A673 (cell line): ENCODE measurements around the gene A1CF. TPM values are rescaled to one million over a fixed set of nuclear protein-coding genes. Genes with fewer than 3 reads are reported as not detected.

Source experiments
- BruUV-seq: library from RNA; stranded (reverse); fragments of 400-500 nt; replicated peaks from 2 replicates; lab custom pipeline; 2021; lab: Mats Ljungman, UMichigan
- CTCF ChIA-PET: fragments of 300-600 bp; sonication (Branson Sonifier 250); formaldehyde crosslinking; loops from one replicate; lab custom pipeline; 2022; ENCODE audit warnings: antibody characterized with exemption; lab: Charles Lee
- POLR2A ChIA-PET: fragments of 300-600 bp; sonication (Branson Sonifier 250); formaldehyde crosslinking; loops from one replicate; lab custom pipeline; 2022; ENCODE audit warnings: antibody characterized with exemption; ENCODE audit not compliant: low non-redundant PET; lab: Charles Lee
- DNase-seq: peaks from one replicate; pipeline ENCODE4 v3.0.0-alpha.2; 2015; ENCODE audit warnings: low spot score
- H3K27ac ChIP-seq: fragments of 200-600 bp; sonication (generic); 2 replicates; pipeline ENCODE4 v1.5.1; 2016; ENCODE audit warnings: mixed run types, low read depth, mild to moderate bottlenecking, mixed read lengths, antibody characterized with exemption, low read length; ENCODE audit not compliant: poor library complexity, severe bottlenecking
- H3K27me3 ChIP-seq: fragments of 200-600 bp; sonication (generic); replicated peaks from 2 replicates; pipeline ENCODE4 v1.6.1; 2017; ENCODE audit warnings: mixed run types, low read depth, mild to moderate bottlenecking, mixed read lengths, antibody characterized with exemption, low read length; ENCODE audit not compliant: insufficient read depth, poor library complexity
- H3K36me3 ChIP-seq: fragments of 200-600 bp; sonication (generic); 2 replicates; pipeline ENCODE4 v1.6.1; 2016; ENCODE audit warnings: mixed run types, mild to moderate bottlenecking, mixed read lengths, antibody characterized with exemption, low read length; ENCODE audit not compliant: insufficient read depth, poor library complexity, severe bottlenecking
- H3K4me1 ChIP-seq: fragments of 200-600 bp; sonication (generic); 2 replicates; pipeline ENCODE4 v1.6.1; 2017; ENCODE audit warnings: mixed run types, mild to moderate bottlenecking, mixed read lengths, antibody characterized with exemption, low read length; ENCODE audit not compliant: insufficient read depth, poor library complexity, severe bottlenecking
- H3K4me3 ChIP-seq: fragments of 200-600 bp; sonication (generic); 2 replicates; pipeline ENCODE4 v1.5.1; 2016; ENCODE audit warnings: low read depth, mixed run types, mild to moderate bottlenecking, mixed read lengths, low read length; ENCODE audit not compliant: poor library complexity, severe bottlenecking
- H3K9me3 ChIP-seq: fragments of 200-600 bp; sonication (generic); 2 replicates; pipeline ENCODE4 v1.6.1; 2016; ENCODE audit warnings: mixed run types, low read depth, mild to moderate bottlenecking, mixed read lengths, antibody characterized with exemption, low read length; ENCODE audit not compliant: poor library complexity, severe bottlenecking
- EZH2 ChIP-seq: fragments of 200-600 bp; sonication (generic); IDR thresholded peaks from 2 replicates; pipeline ENCODE4 v1.6.1; 2017; ENCODE audit warnings: borderline replicate concordance, low read depth, mild to moderate bottlenecking, mixed read lengths, antibody characterized with exemption, low read length; ENCODE audit not compliant: poor library complexity, severe bottlenecking
- intact Hi-C: fragments of 100-400 bp; cut with micrococcal nuclease; formaldehyde crosslinking; loops from one replicate; pipeline ENCODE4 v1.10.0; 2022; ENCODE audit not compliant: unreplicated experiment
- total RNA-seq: library from RNA; stranded (reverse); gene quantifications from 2 replicates; pipeline ENCODE4 v1.2.3, GENCODE V29; 2021
- TF ChIP-seq, protein P1 (sequence below): fragments of 300-800, 200-600 bp; sonication (generic); conservative IDR thresholded peaks from 2 replicates; pipeline ENCODE4 v1.5.1; 2017; ENCODE audit warnings: low read depth, mild to moderate bottlenecking, antibody characterized with exemption, low read length, moderate library complexity, mixed read lengths

A1CF gene
- total RNA-seq, 1 experiment from 2014 or later = not detected

GRCh38 chr10:50857579-50857978, 27.8 kb downstream of the A1CF start:
- intact Hi-C loops = no loop called here
- Histone ChIP-seq H3K4me3 (no peak overlapping the region), H3K27me3 (peaks cover 19% of the 10 kb centered on the region), H3K27ac (no peak overlapping the region), H3K36me3 (no peaks in the 10 kb centered on the region), H3K9me3 (no peaks in the 10 kb centered on the region), H3K4me1 (no peaks in the 10 kb centered on the region)
- ChIA-PET POLR2A (no interaction called here), CTCF (no interaction called here)
- no TSS peak for BruUV-seq
- DNase-seq = no peak
- TF ChIP-seq, protein P1, sequence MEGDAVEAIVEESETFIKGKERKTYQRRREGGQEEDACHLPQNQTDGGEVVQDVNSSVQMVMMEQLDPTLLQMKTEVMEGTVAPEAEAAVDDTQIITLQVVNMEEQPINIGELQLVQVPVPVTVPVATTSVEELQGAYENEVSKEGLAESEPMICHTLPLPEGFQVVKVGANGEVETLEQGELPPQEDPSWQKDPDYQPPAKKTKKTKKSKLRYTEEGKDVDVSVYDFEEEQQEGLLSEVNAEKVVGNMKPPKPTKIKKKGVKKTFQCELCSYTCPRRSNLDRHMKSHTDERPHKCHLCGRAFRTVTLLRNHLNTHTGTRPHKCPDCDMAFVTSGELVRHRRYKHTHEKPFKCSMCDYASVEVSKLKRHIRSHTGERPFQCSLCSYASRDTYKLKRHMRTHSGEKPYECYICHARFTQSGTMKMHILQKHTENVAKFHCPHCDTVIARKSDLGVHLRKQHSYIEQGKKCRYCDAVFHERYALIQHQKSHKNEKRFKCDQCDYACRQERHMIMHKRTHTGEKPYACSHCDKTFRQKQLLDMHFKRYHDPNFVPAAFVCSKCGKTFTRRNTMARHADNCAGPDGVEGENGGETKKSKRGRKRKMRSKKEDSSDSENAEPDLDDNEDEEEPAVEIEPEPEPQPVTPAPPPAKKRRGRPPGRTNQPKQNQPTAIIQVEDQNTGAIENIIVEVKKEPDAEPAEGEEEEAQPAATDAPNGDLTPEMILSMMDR = no peak
- TF ChIP-seq EZH2 = no peak

GRCh38 chr10:50855461-50855860, 30.0 kb downstream of the A1CF start:
- CTCF ChIA-PET = no interaction called here
- DNase-seq = no peak
- no TSS peak for BruUV-seq
- H3K27me3 ChIP-seq = peaks cover 16% of the 10 kb centered on the region
- H3K4me1 ChIP-seq = peaks cover 12% of the 10 kb centered on the region
- intact Hi-C loops = no loop called here
- H3K4me3 ChIP-seq = no peak overlapping the region
- no peaks in the 10 kb centered on the region for H3K36me3 ChIP-seq
- TF ChIP-seq, protein P1 = no peak
- TF ChIP-seq EZH2 = no peak
- no peaks in the 10 kb centered on the region for H3K9me3 ChIP-seq
- POLR2A ChIA-PET = no interaction called here
- H3K27ac ChIP-seq = no peak overlapping the region

DNA sequence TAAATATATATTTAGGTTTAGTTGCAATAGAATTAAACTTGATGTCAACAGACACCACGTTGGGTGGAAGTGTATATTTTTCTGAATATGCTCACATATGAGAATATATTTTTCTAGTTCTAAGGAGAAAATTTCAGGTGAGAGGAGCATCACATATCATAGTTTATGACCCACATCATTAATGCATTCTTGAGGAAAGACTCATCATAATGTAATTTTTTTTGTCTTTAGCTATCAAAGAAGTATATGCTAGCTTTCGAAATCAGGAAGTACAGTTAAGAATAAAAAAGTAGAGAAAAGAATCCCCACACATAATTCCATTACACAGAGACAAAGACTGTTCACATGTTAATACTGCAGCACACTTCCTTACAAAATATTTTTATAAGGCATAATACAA, 30.4 kb downstream of the A1CF start:
- ChIA-PET POLR2A (no interaction called here), CTCF (no interaction called here)
- intact Hi-C loops = no loop called here
- TF ChIP-seq EZH2 = no peak
- TF ChIP-seq, protein P1 = no peak
- Histone ChIP-seq H3K4me1 (peaks cover 16% of the 10 kb centered on the region), H3K27ac (no peak overlapping the region), H3K9me3 (no peaks in the 10 kb centered on the region), H3K4me3 (no peak overlapping the region), H3K27me3 (peaks cover 12% of the 10 kb centered on the region), H3K36me3 (no peaks in the 10 kb centered on the region)
- no TSS peak for BruUV-seq
- DNase-seq = no peak
